H1 (cell line): ENCODE measurements around the gene ACY1.

Experiments
- CREB1 ChIP-seq: IDR thresholded peaks from 2 replicates; pipeline ENCODE4 v1.6.1; 2012; ENCODE audit warnings: inconsistent platforms
- CTCF ChIP-seq, 3 experiments: IDR thresholded peaks; 1 replicate in 2 of 3; 2 replicates in 1 of 3; pipeline versions ENCODE4 v1.5.1 to v1.6.1; 2011; ENCODE audit warnings: low read length in 3 of 3, mild to moderate bottlenecking in 3 of 3, inconsistent platforms in 2 of 3, low read depth in 1 of 3, moderate library complexity in 1 of 3; ENCODE audit not compliant: insufficient read depth in 1 of 3; ENCODE audit errors: control extremely low read depth in 1 of 3
- EP300 ChIP-seq, 2 experiments: IDR thresholded peaks; 1 replicate in 1 of 2; 2 replicates in 1 of 2; pipeline ENCODE4 v1.6.1; 2011 to 2012; ENCODE audit warnings: low read depth in 2 of 2, low read length in 2 of 2, mild to moderate bottlenecking in 2 of 2, borderline replicate concordance in 1 of 2, inconsistent platforms in 1 of 2, moderate library complexity in 1 of 2
- EZH2 ChIP-seq: fragments of 200-600 bp; sonication (generic); IDR thresholded peaks from 2 replicates; pipeline ENCODE4 v1.7.1; 2012; ENCODE audit warnings: low read depth, mild to moderate bottlenecking, moderate library complexity, low read length, inconsistent platforms; ENCODE audit not compliant: severe bottlenecking
- JUN ChIP-seq: IDR thresholded peaks from 2 replicates; pipeline ENCODE4 v1.6.1; 2011; ENCODE audit warnings: low read depth, mild to moderate bottlenecking, improper control_type of control experiment, low read length
- JUND ChIP-seq: IDR thresholded peaks from 2 replicates; pipeline ENCODE4 v1.6.1; 2011; ENCODE audit warnings: mild to moderate bottlenecking, improper control_type of control experiment, low read length
- SIN3A ChIP-seq, 2 experiments: IDR thresholded peaks in 1 of 2; conservative IDR thresholded peaks in 1 of 2; 2 replicates each; pipeline ENCODE4 v1.6.1; 2011 to 2012; ENCODE audit warnings: low read length in 2 of 2, improper control_type of control experiment in 1 of 2, low read depth in 1 of 2, mild to moderate bottlenecking in 1 of 2
- TCF12 ChIP-seq: IDR thresholded peaks from 2 replicates; pipeline ENCODE4 v1.6.1; 2011; ENCODE audit warnings: low read depth, mild to moderate bottlenecking, low read length

- no peak for TF ChIP-seq CTCF (IDR thresholded peaks at IDR 0.05; ENCODE audit: control extremely low read depth in 1 of 3, insufficient read depth in 1 of 3, low read depth in 1 of 3, low read length in 3 of 3)
- TF ChIP-seq EP300 (IDR thresholded peaks at IDR 0.05; ENCODE audit: borderline replicate concordance in 1 of 2, low read depth in 2 of 2, low read length in 2 of 2), result no peak
- TF ChIP-seq EZH2, result no peak
- no peak for TF ChIP-seq CREB1
- TF ChIP-seq JUN, result no peak
- TF ChIP-seq SIN3A (conservative IDR thresholded peaks at IDR 0.05 in 1 of 2, IDR thresholded peaks at IDR 0.05 in 1 of 2; ENCODE audit: low read depth in 1 of 2, low read length in 2 of 2), result no peak
- no peak for TF ChIP-seq TCF12
- no peak for TF ChIP-seq JUND
Measured at GRCh38 chr3:51947215-51947900, 36.0 kb upstream of the ACY1 start.
